HG03025 (cell line): ENCODE measurements around the gene DGAT2.
A peak's percentile ranks its signal among the peaks of the same experiment; 100 is the strongest.
"Not testable (repeated sequence)": the region's sequence is repeated elsewhere in the genome, so short reads cannot be mapped to it uniquely, and the experiment has no call there.

Source experiments
- ATAC-seq: cut with Tn5 transposase; IDR thresholded peaks from one replicate; pipeline ENCODE4 v1.9.1; 2021; ENCODE audit warnings: mild to moderate bottlenecking, moderate library complexity; ENCODE audit not compliant: unreplicated experiment, low FRiP score

DGAT2 gene

DNA sequence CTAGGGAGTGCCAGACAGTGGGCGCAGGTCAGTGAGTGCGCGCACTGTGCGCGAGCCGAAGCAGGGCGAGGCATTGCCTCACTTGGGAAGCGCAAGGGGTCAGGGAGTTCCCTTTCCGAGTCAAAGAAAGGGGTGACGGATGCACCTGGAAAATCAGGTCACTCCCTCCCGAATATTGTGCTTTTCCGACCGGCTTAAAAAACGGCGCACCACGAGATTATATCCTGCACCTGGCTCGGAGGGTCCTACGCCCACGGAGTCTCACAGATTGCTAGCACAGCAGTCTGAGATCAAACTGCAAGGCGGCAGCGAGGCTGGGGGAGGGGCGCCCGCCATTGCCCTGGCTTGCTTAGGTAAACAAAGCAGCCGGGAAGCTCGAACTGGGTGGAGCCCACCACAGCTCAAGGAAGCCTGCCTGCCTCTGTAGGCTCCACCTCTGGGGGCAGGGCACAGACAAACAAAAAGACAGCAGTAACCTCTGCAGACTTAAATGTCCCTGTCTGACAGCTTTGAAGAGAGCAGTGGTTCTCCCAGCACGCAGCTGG, 19.8 kb upstream of the DGAT2 start:
- ATAC-seq = not testable (repeated sequence)

DNA sequence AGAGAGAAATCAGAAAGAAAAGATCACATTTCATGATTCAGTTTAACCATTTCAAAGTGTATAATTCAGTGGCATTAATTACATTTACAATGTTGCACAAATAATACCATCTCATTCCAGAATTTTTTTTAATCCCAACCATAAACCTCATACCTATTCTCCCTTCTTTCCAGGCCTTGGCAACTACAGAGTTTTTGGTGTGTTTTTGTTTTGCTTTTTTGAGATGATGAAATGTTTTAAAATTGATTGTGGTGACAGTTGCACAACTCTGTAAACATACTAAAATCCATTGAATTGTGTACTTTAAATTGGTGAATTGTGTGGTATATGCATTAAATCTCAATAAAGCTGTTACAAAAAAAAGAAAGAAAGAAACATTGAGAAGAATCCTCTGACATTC, 13.6 kb upstream of the DGAT2 start:
- ATAC-seq = not testable (repeated sequence)

DNA sequence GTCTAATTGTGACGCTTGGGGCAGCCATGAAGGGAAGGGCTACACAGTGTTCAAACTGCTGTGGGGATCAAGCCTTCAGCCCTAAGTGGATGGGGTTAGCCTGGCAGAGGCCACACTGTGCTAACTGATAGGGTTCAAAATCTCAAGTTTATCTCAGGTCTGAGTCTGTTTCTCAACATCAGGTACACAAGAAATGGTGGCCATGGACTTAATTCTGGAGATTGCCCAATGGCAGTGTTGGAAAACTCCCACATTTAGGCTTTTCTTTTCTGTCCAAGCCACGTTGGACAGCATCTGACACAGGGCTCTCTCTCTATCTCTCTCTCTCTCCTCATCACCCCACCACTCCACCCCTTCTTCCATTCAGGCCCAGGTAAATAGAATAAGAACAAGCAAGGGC, 10.9 kb upstream of the DGAT2 start:
- ATAC-seq = no peak

DNA sequence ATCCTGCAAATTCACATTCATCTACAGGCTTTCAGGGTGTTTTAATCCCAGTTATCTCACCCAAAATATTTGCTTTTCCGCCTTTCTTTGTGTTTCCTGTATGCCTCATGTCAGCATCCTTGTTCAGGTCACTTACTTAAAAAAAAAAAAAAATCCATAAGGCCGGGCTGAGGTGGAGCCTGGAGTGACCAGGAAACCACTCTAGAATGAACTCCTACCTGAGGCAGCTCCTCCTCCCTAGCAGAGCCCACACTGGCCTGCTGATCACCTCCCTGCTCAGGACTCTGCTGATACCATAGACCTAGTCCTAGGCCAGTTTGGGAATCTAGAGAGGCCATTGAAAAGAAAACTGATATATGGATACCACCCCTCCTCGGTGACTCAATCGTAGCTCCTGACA, 8.7 kb upstream of the DGAT2 start:
- ATAC-seq = no peak

DNA sequence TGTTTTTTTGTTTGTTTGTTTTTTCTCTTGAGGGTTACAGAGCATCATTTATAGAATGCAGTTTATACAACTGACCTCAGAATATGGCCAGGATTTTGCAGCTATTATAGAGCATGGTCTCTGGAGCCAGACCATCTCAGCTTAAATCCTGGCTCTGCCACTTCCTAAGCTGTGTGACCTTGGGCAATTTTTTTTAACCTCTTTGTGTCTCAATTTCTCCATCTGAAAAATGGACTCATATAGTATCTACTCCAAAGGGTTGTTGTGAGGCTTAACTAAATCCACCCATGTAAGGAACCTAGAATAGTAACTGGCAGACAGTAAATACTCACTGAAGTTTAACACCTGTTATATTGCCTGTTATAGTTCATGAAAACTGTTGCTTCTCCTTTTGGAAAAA, 8.3 kb upstream of the DGAT2 start:
- no peak for ATAC-seq

DNA sequence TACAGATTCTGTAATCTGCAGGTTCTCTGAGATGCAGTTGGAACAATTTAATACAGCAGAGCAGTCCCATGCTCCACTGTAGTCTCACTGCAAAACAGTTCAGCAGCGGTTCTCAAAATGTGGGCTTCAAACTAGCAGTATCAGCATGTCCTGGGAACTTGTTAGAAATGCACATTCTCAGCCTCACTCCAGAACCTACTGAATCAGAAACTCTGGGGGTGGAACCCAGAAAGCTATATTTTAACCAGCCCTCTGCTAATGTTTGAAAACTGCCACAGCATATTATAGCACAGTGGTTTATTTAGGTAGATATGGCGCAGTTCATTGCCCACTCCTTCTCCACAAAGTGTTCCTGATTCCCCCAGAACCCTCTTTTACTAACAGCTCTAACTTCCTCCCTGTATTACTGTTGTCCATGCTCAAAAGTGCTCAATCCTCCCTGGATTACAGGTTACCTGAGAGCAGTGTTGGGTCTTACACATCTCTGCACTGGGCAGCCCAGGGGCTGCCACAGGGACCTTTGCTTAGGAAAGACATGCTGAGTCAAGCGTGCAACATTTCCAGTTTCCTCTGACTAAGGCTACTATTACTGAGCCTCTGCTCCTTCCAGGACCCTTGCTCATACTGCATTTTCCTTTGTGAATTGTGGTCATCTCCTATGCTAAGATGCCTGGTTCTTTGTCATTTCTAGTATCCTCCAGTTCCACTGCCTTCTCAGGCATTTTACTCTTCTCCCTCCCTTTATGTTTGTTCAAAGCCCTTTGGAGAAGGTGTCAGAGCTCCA, 7.7 kb upstream of the DGAT2 start:
- no peak for ATAC-seq

DNA sequence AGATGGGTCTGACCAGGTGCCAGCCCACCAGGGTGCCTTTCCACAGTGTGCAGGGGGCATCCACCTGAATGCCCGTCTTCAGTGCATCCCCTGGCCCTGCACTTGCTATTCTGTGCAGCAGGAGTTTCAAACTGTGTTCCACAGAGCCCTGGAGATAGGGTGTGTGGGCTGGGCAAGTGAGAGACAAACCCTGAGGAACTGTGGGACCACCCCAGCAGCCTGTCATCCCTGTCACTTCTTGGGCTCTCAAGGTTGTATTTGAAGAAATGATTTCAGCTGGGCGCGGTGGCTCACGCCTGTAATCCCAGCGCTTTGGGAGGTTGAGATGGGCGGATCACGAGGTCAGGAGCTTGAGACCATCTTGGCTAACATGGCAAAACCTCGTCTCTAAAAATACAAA, 6.4 kb upstream of the DGAT2 start:
- no peak for ATAC-seq

DNA sequence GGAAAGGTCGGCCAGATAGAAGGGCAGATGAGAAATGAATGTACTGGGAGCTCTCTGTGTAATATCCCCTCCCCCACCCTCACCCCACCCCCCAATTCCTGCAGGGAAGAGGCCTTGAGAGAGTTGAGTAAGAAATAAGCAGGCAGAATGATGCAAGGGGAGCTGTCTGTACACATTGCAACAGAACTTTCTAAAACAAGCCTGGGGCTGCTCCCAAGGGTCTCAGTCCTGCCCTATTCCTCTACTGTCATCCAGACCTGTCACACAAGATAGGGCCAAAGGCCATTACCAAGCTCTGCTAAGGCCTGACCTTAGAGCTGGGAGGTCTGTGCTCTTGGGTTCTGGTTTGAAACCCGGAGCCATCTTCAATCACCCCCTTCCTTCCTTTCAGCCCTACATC, 5.7 kb upstream of the DGAT2 start:
- ATAC-seq = no peak

DNA sequence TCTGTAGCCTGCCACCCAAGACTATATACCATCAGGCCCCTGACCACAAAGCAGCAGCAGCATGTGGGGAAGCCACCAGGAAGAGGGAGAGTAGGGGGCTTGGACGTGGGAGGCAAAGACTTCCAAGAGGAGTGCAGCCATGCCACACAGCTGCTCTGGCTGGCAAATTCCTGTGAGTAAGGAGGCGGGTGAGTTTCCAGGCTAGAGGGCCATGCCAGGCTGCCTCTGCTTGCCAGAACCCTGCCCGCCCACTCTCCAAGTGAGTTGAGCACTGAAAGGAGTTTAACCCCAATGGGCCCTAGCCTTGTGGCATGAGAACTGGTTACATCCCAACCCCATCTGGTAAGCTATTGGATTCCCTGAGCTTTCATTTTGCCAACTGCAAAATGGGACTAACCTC, 4.7 kb upstream of the DGAT2 start:
- ATAC-seq = no peak

DNA sequence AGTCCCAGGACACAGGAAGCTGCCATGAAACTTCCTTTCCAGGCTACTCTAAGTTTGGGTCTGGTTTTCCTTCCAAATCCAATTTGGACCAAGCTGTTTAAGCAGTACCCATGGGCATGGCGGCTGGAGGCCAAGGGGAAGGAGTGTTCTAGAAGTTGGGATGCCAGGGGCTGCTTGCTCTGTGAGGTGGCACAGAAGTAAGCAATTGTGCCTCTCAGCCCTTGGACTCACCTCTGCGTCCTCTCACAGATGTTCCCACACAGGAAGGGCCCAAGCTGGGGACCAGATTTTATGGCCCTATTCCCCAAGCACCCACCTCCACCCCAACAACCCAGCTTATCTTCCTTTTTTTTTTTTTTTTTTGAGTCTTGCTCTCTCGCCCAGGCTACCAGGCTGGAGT, 3.5 kb upstream of the DGAT2 start:
- no peak for ATAC-seq

DNA sequence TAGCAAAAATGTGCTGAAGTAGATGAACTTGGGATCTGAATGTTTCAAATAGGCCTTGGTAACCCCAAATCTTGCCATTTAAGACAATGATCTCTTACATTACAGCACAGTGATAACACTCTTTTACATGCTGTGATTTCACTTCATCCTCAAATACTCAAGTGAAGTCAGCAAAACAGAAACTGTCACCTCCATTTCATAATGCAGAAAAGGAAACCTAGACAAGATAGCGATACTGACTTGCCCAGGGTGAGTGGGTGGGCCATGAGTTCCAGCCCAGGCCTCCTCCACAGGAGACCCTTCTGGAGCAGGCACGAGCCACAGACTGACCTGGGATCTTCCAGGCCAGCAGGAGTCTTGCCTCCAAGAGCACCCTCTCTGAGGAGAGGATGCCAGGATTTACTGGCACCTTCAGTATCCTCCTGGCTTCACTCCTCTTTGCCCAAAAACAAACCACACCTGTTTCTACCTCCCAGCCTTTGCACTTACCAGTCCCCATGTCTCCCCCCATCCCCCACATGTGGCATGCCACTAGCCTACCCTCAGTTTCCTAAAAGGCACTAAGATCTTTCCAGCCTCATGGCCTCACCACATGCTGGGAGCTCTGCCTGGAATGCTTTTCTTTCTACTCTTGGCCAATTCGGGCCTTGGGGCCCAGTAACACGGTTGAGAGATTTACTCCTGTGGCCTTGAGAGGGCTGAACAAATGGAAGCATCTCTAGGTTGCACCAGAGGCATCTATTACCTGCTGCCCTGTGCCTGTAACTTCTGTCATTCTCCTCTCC, 1.9 kb upstream of the DGAT2 start:
- ATAC-seq = no peak

DNA sequence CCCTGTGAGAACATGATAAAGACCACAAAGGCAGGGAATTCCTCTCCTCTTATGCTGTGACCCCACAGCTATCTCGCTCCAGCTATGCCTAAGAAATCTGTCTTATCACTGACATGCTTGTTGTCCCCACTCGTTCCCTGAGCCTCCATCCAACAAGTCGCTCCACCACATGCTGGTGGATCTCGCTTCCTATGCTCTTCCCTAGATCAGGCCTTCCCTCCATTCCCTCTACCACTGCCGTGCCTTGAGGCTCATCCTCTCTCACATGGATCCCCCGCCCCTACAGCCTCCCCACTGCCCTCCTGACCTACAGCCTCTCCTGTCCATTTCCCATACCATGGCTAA, 1.4 kb upstream of the DGAT2 start:
- ATAC-seq = no peak

DNA sequence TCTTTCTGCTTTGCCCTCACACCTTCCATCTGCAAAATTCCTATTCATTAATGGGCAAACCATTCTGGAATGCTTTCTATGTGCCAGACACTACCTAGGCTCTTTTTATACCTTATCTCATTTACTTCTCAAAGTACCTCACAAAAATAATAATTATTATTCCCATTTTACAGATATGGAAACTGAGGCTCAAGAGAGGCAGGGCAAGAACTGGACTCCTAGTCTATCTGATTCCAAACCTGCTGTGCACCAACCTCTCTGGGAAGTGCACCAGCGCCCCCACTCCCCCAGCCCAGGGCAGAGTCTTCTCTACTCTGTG, 826 bp upstream of the DGAT2 start:
- ATAC-seq = no peak

DNA sequence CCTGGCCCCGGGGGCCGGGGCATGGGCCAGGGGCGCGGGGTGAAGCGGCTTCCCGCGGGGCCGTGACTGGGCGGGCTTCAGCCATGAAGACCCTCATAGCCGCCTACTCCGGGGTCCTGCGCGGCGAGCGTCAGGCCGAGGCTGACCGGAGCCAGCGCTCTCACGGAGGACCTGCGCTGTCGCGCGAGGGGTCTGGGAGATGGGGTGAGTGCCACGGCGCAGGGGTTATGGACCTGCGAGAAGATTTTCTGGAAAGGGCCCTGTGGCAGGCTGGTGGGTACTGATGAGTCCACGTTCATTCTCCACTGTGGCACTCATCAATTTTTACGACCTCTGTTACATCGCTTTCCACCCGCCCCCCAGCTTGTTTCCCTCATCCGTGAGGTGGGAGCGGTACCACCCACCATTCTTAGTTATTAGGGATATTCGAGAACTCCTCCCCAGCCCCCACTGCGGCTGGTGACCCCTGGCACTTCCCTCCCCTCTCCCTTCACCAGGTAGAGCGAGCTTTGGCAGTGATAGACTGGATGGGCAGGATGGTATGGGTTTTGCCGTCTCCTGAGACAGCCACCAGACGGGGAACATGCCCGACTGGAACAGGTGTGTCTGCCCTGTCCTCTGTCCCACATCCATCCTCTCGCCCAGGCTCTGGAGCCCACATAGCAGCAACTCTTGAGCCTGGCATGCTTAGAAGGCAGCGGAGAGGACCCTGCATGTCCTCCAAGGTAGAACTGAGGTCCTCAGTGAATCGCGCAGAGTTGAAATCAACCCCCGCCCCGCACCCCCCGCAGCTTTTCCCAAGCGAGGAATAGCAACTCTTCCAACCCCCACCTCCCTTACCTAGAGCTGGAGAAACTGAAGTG, 562 bp downstream of the DGAT2 start:
- no peak for ATAC-seq

DNA sequence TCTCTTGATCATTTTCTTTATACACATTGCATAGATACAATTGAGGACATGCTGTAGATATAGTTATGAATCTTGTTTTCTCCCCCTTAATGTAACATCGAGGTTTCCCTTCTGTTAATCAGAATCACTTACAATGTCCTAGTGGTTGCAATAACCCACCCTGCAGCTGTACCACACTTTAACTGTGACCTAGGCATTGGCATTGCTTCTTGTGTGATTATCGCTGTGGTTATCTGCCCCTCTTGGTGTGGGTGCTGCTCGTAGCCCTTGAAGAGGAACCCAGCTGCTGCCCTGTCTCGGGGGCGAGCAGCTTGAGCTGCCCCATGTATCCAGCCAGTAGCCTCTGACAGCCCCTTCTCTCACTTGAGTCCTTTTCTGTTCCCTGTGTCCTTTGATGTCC, 1.5 kb downstream of the DGAT2 start:
- no peak for ATAC-seq

DNA sequence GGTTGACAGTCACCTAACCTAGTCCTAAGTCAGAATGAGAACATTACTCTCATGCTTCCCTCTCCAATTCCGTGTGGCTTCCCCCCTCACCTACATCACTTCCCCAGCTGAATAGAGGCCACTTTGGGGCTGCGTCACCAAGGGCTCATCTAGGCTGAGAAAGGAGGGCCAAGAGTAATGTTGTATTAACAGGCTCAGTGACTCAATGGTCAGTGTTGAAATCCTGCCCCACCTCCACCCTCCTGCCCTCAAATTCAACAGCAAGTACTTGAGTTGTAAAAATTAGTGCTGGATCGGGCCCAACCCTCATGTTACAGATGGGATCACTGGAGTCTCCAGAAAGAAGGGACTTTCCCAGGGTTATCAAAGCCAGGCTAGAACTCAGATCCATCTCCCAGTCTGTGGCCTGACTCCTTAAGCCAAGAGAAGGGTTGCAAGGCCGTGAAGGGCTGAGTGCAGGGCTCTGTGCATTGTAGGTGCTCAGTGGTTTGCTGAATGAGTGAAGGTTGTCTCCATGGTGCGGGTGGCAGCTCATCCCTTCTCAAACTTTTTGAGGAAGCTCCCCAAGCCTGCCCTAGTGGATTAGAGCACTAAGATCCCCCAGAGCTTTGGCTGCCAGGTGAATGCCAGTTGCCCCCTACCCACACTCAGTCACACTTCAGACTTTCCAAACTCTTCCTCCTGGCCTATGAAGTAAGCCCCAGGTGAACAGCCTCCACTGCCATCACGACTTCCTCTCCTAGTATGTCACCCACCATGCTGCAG, 3.2 kb downstream of the DGAT2 start:
- ATAC-seq = no peak

DNA sequence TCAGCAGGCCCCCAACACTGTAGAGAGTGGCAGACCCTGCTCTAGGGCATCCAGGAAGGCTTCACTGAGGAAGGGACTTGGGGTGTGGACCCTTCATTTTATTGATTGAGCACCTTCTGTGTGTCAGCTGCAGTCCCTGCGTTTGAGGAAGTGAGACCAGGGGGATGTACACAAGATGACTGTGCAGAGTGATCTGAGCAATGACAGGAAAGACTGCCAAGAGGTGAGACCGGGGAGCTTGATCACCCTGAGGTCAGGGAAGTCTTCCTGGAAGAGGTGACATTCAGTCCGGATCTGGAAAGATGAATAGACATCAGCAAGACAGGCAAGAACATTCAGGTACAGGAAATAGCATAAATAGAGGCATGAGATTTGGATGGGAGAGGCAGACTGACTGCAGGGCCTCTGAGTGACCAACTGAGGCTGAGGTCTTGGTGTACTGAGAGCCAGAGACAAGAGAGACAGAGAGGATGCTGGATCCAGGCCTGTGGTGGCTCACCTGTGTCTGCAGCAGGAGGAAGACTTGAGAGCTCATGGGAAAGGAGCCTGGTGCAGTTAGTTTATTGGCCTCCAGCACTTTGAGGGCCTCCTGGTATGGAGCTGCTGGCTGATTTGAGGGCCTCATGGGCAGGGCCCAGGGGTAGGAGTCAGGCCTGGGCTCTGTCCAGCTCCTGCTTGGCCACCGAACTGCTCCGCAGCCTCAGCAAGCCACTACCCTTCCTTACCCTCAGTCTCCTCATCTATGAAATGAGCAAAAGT, 5.2 kb downstream of the DGAT2 start:
- peak; percentile 82 for ATAC-seq

DNA sequence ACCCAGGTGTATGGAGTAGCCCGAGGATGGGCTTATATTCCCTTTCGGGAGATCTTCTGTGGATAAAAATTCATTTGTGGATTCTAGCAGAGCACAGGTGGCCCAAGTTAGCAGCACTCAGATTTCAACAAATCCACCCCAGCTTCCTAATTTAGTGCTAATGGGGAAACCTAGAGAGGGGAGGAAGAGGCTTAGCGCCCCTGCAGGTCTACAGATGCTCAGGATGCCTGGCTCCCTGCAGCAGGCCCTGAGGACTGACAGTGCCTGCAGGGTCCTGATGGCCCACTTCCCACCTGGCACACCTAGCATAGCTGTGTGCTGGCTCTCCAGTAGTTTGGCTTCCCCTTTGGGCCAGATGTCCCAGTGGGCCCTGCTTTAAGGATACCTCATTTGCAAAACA, 6.5 kb downstream of the DGAT2 start:
- ATAC-seq = no peak

DNA sequence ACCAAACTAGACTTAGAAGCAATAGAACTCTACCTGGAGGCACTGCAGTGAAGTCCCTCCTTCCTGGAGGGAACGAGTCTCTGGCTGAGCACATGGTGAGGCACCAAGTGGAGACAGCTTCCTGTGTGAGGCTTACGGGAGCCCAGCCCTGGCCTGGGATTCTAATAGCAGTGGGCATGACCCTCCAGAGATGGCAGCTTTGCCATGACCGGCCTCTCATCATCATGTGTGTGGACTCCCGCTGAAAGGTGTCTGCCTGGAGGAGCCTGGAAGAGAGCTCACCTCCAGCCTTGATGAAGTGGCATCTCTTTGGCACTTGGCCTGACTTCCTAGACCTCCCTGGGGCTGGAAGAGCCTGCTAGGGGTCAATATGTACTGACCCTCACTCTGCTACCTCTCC, 8.0 kb downstream of the DGAT2 start:
- ATAC-seq = no peak
